CD4-positive, alpha-beta T cell (primary cell): ENCODE data around the gene ERVH48-1. TPM values are rescaled to one million over a fixed set of nuclear protein-coding genes. Genes with fewer than 3 reads are reported as not detected.

ENCODE experiments used
- ATAC-seq: fragments of 200-7000 bp; cut with Tn5 transposase; one replicate; pipeline ENCODE4 v1.10.0; 2022; ENCODE audit warnings: mild to moderate bottlenecking; ENCODE audit not compliant: poor library complexity
- CTCF ChIA-PET: fragments of 350-600 bp; sonication (Branson Sonifier 250); formaldehyde crosslinking; loops from one replicate; lab custom pipeline; 2021; ENCODE audit warnings: antibody characterized with exemption, inconsistent platforms; lab: Charles Lee
- POLR2A ChIA-PET: fragments of 350-600 bp; sonication (Branson Sonifier 250); formaldehyde crosslinking; loops from one replicate; lab custom pipeline; 2021; ENCODE audit warnings: antibody characterized with exemption, inconsistent platforms; lab: Charles Lee
- DNase-seq, 14 experiments: peaks; one replicate each; pipeline ENCODE4 v3.0.0-alpha.2; 2013 to 2020; ENCODE audit warnings: mixed read lengths in 2 of 14
- H3K27ac ChIP-seq, 2 donors: one replicate each; pipeline versions ENCODE4 v1.5.1 to v1.7.0; 2013; ENCODE audit warnings: low read length in 2 of 2, low read depth in 1 of 2, mild to moderate bottlenecking in 1 of 2
- H3K27me3 ChIP-seq, 2 experiments: 1 replicate in 1 of 2; 2 replicates in 1 of 2; pipeline versions ENCODE4 v1.6.1 to v1.7.0; 2013; ENCODE audit warnings: low read length in 2 of 2, control low read depth in 1 of 2, mild to moderate bottlenecking in 1 of 2, moderate library complexity in 1 of 2; ENCODE audit not compliant: insufficient read depth in 2 of 2, control insufficient read depth in 1 of 2
- H3K36me3 ChIP-seq: one replicate; pipeline ENCODE4 v1.6.1; 2013; ENCODE audit warnings: low read length, control low read depth; ENCODE audit not compliant: insufficient read depth
- H3K4me1 ChIP-seq: one replicate; pipeline ENCODE4 v1.6.1; 2013; ENCODE audit warnings: low read length, control low read depth; ENCODE audit not compliant: insufficient read depth
- H3K4me3 ChIP-seq: one replicate; pipeline ENCODE4 v1.5.1; 2013; ENCODE audit warnings: mild to moderate bottlenecking, low read length, moderate library complexity
- H3K9me3 ChIP-seq, 2 experiments: 1 replicate in 1 of 2; 2 replicates in 1 of 2; pipeline versions ENCODE4 v1.6.1 to v1.7.0; 2013; ENCODE audit warnings: low read length in 2 of 2, mild to moderate bottlenecking in 2 of 2, control low read depth in 1 of 2, moderate library complexity in 1 of 2; ENCODE audit not compliant: control insufficient read depth in 1 of 2, insufficient read depth in 1 of 2
- H3K27ac Mint-ChIP-seq: one replicate; pipeline ENCODE4 v1.8.0; 2020; ENCODE audit warnings: mixed read lengths
- H3K27me3 Mint-ChIP-seq: one replicate; pipeline ENCODE4 v1.8.0; 2021; ENCODE audit warnings: mixed read lengths
- H3K36me3 Mint-ChIP-seq: one replicate; pipeline ENCODE4 v1.8.0; 2021; ENCODE audit warnings: low read depth, mixed read lengths
- H3K4me1 Mint-ChIP-seq: one replicate; pipeline ENCODE4 v1.8.0; 2021; ENCODE audit warnings: low read depth, mixed read lengths
- H3K4me3 Mint-ChIP-seq: one replicate; pipeline ENCODE4 v1.8.0; 2020; ENCODE audit warnings: mild to moderate bottlenecking, mixed read lengths
- H3K9me3 Mint-ChIP-seq: one replicate; pipeline ENCODE4 v1.8.0; 2020; ENCODE audit warnings: mixed read lengths
- CTCF ChIP-seq: fragments of 200-600 bp; IDR thresholded peaks from one replicate; pipeline ENCODE4 v1.8.0; 2022; ENCODE audit warnings: antibody characterized with exemption, mild to moderate bottlenecking
- intact Hi-C, 2 experiments: fragments of 100-400 bp; cut with DNase I in 1 of 2; cut with micrococcal nuclease in 1 of 2; formaldehyde crosslinking; loops; one replicate each; pipeline versions ENCODE4 v1.15.1 to v1.9.0; 2023 to 2025; cut with DNase I, micrococcal nuclease
- total RNA-seq, 174 experiments: library from RNA in 2 of 174; stranded (reverse) in 2 of 174; gene quantifications; one replicate each; pipeline ENCODE4 v1.2.3 and lab custom pipeline; 2021 to 2026

The ERVH48-1 gene
- total RNA-seq, 2 experiments from 2014 or later = 1.1 to 1.4 TPM

GRCh38 chr21:42906233-42906632 lies 19.2 kb downstream of the ERVH48-1 start:
- CTCF ChIA-PET = no interaction called here
- Mint-ChIP-seq H3K27ac (no peak overlapping the region), H3K27me3 (no peaks in the 10 kb centered on the region), H3K4me1 (no peaks in the 10 kb centered on the region), H3K9me3 (no peaks in the 10 kb centered on the region), H3K36me3 (peaks cover 72% of the 10 kb centered on the region), H3K4me3 (no peak overlapping the region)
- Histone ChIP-seq H3K27me3 (no peaks in the 10 kb centered on the region), H3K9me3 (no peaks in the 10 kb centered on the region), H3K36me3 (peaks cover 52% of the 10 kb centered on the region), H3K27ac (no peak overlapping the region), H3K4me1 (no peaks in the 10 kb centered on the region), H3K4me3 (no peak overlapping the region)
- ATAC-seq (no peak), DNase-seq (no peak)
- intact Hi-C loops = no loop called here
- TF ChIP-seq CTCF = no peak
- POLR2A ChIA-PET = no interaction called here

- Mint-ChIP-seq H3K9me3 (no peaks in the 10 kb centered on the region), H3K4me1 (no peaks in the 10 kb centered on the region), H3K27me3 (no peaks in the 10 kb centered on the region), H3K36me3 (peaks cover 74% of the 10 kb centered on the region), H3K4me3 (no peak overlapping the region), H3K27ac (no peak overlapping the region)
- TF ChIP-seq CTCF = no peak
- intact Hi-C loops = no loop called here
- CTCF ChIA-PET = no interaction called here
- Histone ChIP-seq H3K36me3 (peaks cover 58% of the 10 kb centered on the region), H3K9me3 (no peaks in the 10 kb centered on the region), H3K4me3 (no peak overlapping the region), H3K27ac (no peak overlapping the region), H3K27me3 (no peaks in the 10 kb centered on the region), H3K4me1 (peaks cover 4% of the 10 kb centered on the region)
- POLR2A ChIA-PET = no interaction called here
- ATAC-seq (no peak), DNase-seq (no peak)
Observed at GRCh38 chr21:42905195-42905594, 20.2 kb downstream of the ERVH48-1 start.

- Histone ChIP-seq H3K4me3 (no peak overlapping the region), H3K4me1 (peaks cover 5% of the 10 kb centered on the region), H3K36me3 (peaks cover 51% of the 10 kb centered on the region), H3K27me3 (no peaks in the 10 kb centered on the region), H3K27ac (no peak overlapping the region), H3K9me3 (no peaks in the 10 kb centered on the region)
- ATAC-seq (no peak), DNase-seq (no peak)
- no peak for TF ChIP-seq CTCF
- no peaks in the 10 kb centered on the region for H3K9me3 Mint-ChIP-seq
- CTCF ChIA-PET = no interaction called here
- H3K4me3 Mint-ChIP-seq = no peak overlapping the region
- H3K36me3 Mint-ChIP-seq = peaks cover 64% of the 10 kb centered on the region
- intact Hi-C loops = no loop called here
- no peak overlapping the region for H3K27ac Mint-ChIP-seq
- H3K27me3 Mint-ChIP-seq = no peaks in the 10 kb centered on the region
- POLR2A ChIA-PET = no interaction called here
- peaks cover 2% of the 10 kb centered on the region for H3K4me1 Mint-ChIP-seq
Observed at GRCh38 chr21:42903817-42904216, 21.6 kb downstream of the ERVH48-1 start.
